H7 (cell line): ENCODE results near the gene LRRTM1. TPM values are rescaled to one million over a fixed set of nuclear protein-coding genes. Genes with fewer than 3 reads are reported as not detected.

Experiments
- DNase-seq: peaks from one replicate; pipeline ENCODE4 v3.0.0; 2012
- H3K27me3 ChIP-seq: 2 replicates; pipeline ENCODE4 v1.6.0; 2011; ENCODE audit warnings: mild to moderate bottlenecking, low read length; ENCODE audit not compliant: control insufficient read depth, insufficient read depth
- H3K36me3 ChIP-seq: replicated peaks from 2 replicates; pipeline ENCODE4 v1.5.1; 2011; ENCODE audit warnings: low read length; ENCODE audit not compliant: control insufficient read depth, insufficient read depth
- H3K4me3 ChIP-seq: 2 replicates; pipeline ENCODE4 v1.5.1; 2011; ENCODE audit warnings: low read depth, mild to moderate bottlenecking, control low read depth, low read length, moderate library complexity; ENCODE audit not compliant: insufficient read depth
- total RNA-seq: library from RNA; depleted of rRNA; stranded (reverse); fragments of >200 nt; shearing (Covaris generic); gene quantifications from 2 replicates; pipeline ENCODE4 v1.2.3, GENCODE V29; 2014

LRRTM1 gene
- total RNA-seq, 1 experiment from 2014 or later, result 2.7 TPM

DNA sequence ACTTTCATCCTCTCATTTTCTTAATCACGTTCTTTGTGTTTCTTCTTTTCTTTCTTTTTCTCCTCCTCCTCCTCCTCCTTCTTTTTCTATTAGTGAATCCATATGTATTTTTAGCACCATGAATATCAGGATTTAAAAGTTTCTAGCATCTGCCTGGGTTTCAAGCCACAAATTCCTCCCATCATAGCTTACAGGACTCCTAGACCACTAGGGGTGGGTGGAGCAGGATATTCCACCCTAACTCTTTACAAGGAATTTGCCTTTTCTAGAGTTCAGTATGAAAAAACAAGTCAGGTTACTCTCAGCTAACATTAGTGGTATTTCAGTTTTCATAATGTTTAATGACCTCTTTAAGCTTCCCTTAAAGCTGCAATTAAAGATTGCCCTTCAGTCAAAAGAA is 19.1 kb upstream of the LRRTM1 start:
- no peak for DNase-seq
- Histone ChIP-seq H3K4me3 (no peak overlapping the region), H3K36me3 (no peaks in the 10 kb centered on the region), H3K27me3 (peaks cover 19% of the 10 kb centered on the region; the same call in 1 of the 2 replicates)

DNA sequence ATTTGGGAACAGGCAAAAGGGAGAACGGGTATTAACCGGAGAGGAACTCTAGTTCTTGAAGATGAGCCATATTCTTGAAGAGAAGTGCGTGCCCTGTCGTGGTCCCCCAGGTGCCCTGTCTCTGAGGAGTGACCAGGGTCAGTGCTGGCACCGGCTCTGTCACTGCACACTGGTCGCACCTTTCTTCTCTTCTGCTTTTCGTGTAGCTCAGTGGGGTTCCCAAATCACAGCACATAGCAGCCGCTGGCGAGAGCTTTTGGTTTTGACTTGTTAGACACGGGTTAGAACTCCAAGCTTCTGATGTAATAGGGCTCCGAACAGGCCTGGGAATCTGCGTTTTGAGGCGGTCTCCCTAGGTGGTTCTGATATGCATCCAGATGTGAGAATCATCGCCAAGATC is 18.4 kb upstream of the LRRTM1 start:
- H3K36me3 ChIP-seq, result no peaks in the 10 kb centered on the region
- H3K27me3 ChIP-seq, result peaks cover 19% of the 10 kb centered on the region; the same call in 1 of the 2 replicates
- H3K4me3 ChIP-seq, result peak overlapping the region; percentile 27; the same call in 1 of the 2 replicates
- no peak for DNase-seq

DNA sequence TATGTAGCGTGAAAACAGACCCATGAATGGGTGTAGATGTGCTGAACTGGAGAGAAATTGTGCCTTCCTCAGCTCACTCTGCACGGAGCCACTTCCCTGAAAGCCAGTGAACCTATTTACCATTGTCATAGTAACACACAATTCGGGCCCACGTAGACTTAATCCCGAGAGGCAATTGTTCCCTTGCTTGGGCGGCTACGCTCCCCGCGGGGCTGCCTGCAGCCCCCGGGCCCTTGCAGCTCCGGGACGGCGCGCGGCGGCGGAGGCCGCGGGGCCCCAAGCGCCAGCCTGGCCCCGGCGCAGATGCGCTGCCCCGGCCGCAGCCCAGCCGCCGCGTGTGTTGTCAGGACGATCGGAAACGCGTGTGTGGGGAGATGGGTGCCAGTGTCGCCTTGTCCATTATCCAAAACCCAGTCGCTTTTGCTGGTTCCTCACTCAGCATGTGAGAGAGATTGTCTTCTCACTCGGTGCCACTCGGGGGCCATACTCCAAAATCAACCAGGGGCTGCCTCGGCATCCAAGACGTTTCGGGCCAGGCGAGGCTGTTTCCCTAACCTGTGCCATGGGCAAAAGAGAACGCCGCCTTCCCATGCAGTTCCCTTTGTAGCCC is 17.9 kb upstream of the LRRTM1 start:
- H3K36me3 ChIP-seq, result no peaks in the 10 kb centered on the region
- peak; percentile 75 for DNase-seq
- H3K27me3 ChIP-seq, result peaks cover 19% of the 10 kb centered on the region; the same call in 1 of the 2 replicates
- peak overlapping the region; percentile 27; the same call in 1 of the 2 replicates for H3K4me3 ChIP-seq

DNA sequence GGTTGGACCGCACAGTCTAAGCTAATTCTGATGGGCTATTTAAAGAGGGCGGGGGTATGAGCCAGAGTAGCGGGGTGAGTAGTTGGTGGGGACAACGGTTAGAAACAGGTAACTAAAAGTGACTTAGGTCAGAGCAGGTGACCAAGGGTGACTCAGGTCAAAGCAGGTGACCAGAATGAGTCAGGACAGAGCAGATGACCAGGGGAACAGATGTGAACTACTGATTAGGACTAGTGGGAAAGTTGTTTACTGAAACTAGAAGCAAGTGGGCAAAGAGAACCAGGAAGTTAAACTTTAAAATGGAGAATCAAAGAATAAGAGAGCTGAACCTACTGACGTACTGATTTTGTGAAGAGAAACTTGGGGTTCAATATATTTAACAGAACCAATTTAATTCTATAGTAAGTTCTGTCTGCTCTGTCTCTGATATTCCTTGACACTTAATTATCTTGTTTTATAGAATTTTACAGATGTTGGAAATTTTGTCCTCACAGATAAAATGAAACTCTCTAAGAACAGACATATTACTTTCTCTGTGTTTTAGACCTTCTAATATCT is 7.8 kb upstream of the LRRTM1 start:
- no peaks in the 10 kb centered on the region for H3K36me3 ChIP-seq
- no peaks in the 10 kb centered on the region for H3K27me3 ChIP-seq
- no peak overlapping the region for H3K4me3 ChIP-seq
- DNase-seq, result no peak

DNA sequence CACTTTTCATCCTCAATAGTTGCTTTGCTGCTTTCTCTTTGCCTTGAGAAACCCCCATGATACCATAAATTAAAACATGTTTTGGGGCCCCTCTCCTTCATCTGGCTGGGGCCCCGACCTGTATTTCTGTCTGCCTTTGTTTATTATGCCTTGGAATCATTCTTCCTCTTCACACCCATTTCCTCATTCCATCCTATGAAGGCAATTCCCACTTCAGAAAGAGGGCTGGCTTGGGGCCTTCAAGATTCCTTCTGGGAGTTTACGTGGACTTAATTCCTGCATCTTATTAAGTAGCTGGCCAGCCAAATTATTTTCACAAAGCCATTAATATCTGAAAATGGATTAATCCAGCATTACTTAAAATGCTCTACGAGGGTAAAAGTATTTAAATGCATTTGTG is 6.8 kb upstream of the LRRTM1 start:
- Histone ChIP-seq H3K27me3 (peaks cover 2% of the 10 kb centered on the region; the same call in 1 of the 2 replicates), H3K36me3 (no peaks in the 10 kb centered on the region), H3K4me3 (no peak overlapping the region)
- DNase-seq, result no peak

DNA sequence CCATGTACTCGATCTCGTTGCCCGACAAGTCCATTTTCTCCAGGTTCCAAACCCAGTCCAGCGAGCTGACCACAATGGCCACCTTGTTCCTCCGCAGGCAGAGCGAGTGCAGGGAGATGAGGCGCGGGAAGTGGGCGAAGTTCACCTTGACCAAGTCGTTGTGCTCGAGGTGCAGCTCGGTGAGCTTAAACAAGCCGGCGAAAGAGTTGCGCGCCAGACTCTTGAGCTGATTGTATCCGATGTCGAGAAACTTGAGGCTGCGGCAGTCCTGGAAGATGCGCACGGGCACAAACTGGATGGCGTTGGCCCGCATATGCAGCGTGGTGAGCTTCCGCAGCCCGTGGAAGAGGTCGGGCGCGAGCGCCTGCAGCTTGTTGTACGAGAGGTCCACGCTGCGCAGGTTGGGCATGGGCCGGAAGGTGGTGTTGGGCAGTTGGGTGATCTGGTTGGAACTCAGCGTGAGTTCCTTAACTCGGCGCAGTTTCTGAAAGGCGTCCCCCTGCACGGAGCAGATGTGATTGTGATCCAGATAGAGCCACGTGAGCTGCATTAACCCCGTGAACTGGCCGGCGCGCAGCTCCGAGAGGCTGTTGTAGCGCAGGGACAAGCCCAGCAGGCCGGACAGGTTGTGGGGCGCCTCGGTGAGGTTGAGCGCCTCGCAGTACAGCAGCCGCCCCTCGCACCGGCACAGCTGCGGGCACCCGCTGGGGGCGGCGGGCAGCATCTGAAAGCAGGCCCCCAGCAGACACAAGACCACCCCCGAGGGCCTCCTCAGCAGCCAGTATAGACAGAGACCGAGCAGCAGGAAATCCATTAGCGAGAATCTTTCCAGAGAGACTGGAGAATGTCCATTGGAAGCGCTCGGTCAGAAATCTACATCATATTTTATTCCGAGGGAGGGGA is 1.3 kb downstream of the LRRTM1 start:
- Histone ChIP-seq H3K36me3 (no peaks in the 10 kb centered on the region), H3K4me3 (peak overlapping the region; percentile 38), H3K27me3 (peaks cover 55% of the 10 kb centered on the region)
- peak; percentile 74 for DNase-seq

DNA sequence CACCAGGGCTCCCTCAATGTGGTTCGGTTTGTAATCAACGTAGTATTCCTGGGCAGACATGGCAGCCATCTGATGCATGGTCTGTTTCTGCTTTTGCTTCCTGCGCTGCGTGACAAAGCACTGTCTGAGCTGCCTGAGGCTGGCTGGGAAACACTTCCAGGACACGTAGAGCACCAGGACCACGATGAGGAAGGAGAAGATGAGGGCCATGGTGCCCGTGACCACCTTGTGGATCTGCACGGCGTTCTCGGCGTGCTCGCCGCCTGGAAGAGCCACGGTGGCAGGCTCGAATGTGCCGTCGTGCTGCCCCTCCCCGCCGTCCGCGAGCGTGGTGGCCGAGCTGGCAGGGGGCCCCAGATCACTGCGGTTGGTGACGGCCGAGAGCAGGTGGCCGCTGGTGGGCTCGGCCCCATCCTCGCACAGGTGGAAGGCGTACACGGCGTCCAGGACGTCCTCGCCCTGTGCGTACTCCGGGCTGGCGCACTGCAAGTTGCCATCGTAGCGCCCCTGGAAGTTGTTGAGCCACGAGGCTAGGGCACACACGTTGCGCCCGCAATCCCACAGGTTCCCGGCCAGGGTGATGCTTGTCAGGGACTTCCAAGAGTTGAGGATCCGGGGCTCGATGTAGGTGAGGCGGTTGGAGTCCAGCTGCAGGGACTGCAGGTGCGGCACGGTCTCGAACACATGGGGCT is 2.1 kb downstream of the LRRTM1 start:
- DNase-seq, result peak; percentile 56
- Histone ChIP-seq H3K36me3 (no peaks in the 10 kb centered on the region), H3K27me3 (peaks cover 55% of the 10 kb centered on the region), H3K4me3 (peak overlapping the region; percentile 38; the same call in 1 of the 2 replicates)

DNA sequence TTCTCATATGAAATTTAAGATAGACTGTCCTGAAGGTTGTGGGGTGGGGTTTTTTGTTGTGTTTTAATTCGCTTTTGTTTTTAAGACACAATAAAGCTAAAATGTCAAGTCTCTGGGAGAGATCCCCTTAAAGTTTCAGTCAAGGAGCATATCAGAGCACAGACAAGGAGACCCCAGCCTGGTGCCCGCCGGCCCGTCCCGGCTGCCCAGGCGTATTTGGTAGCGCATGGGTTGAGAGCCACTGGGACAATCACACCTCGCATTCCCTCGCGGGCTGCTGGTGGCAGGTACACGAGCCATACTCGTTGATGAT is 2.6 kb downstream of the LRRTM1 start:
- peak; percentile 45 for DNase-seq
- Histone ChIP-seq H3K36me3 (no peaks in the 10 kb centered on the region), H3K4me3 (no peak overlapping the region), H3K27me3 (peaks cover 55% of the 10 kb centered on the region)

DNA sequence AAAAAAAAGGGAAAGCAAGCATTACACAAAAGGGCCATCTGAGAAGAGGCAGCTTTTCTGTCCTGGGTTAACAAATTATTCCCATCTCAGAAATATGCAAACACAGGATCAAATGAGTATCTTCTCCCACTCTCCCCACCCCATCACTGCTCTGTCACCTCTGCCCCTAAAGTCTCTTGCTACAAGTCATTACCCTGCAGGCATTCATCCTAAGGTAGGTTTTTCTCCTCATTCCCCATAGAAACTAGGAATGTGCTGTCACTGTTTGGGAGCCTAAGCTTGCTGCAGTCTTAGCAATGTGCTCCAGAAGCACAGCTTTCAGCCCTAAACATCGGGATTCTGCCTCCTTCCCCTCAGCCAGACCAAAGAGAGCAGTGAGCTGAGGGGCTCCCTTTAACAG is 3.6 kb downstream of the LRRTM1 start:
- Histone ChIP-seq H3K4me3 (no peak overlapping the region), H3K36me3 (no peaks in the 10 kb centered on the region), H3K27me3 (peaks cover 50% of the 10 kb centered on the region)
- peak; percentile 20 for DNase-seq

DNA sequence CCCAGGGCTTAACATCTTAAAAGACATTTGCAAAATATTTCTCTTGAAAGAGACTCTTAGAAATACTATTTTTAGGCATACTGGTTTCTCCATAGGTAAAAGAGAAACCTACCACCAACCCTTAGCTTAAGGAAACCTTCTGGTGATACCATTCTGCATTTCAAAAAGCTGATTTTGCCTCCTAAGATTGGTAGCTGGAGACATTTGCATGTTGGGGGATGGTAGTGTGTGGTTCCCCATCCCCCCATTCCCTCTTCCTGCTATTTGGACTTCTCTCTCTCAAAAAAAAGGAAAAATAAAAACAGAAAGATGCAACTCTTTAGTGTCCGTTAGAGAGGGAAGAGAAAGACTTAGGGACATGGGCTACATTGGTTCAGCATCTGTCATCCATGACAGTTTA is 4.2 kb downstream of the LRRTM1 start:
- Histone ChIP-seq H3K27me3 (peaks cover 43% of the 10 kb centered on the region), H3K36me3 (no peaks in the 10 kb centered on the region), H3K4me3 (no peak overlapping the region)
- DNase-seq, result peak; percentile 31

DNA sequence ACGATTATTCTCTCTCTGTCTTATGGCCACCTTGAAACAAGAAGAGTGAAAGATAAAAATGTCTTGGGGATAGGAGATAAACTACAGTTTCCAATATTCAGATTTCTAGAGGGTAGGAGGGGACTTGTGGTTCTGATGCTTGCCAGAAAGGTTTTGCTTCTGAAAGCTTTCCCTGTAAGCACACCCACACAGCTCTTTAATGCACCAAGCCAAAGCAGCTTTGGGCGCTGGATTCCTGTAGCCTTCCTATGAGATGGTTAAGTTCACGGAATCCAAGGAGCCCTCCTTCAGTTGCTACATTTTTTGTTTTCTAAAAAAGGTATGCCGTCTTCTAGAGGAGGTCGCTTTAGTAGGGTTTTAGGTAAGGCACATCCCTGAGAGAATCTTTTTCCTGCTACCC is 4.9 kb downstream of the LRRTM1 start:
- no peak for DNase-seq
- Histone ChIP-seq H3K4me3 (no peak overlapping the region), H3K27me3 (peaks cover 37% of the 10 kb centered on the region), H3K36me3 (no peaks in the 10 kb centered on the region)

DNA sequence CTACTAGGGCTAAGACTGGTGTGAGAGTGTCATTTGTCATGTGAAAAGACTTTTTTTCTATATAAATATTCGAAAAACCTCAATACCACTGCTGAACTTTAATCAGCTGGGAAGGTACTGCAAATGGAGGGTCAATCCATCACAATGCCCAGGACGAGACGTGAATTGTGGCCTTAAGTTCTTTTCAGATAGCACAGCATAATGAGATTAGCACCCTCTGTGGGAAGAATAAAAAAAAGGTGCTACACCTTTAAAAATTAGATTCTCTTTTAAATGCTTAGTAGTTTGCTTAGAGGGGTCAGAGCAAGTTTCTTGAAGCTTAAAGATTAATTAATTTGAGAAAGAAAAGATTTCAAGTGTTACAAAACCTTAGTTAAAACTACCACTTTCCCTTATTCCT is 5.6 kb downstream of the LRRTM1 start:
- DNase-seq, result no peak
- no peaks in the 10 kb centered on the region for H3K36me3 ChIP-seq
- H3K27me3 ChIP-seq, result peaks cover 30% of the 10 kb centered on the region
- H3K4me3 ChIP-seq, result no peak overlapping the region

DNA sequence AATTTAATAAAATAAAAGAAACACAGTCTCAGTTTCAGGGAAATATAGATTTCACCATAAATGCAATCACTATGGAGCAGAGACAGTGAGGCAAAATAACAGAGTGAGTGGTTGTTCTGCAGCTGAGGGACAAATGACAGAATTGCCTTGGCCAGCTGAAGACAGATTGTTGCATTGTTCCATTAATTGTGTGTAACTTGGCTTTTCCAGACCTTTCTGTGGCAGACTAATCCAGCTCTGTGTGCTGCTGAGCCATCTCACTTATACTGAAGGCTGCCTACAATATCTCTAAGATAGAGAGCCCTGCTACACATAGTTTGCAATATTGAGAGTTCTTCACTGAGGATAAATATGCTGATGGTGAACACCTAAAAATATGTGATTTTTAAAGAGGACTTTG is 11.5 kb downstream of the LRRTM1 start:
- Histone ChIP-seq H3K4me3 (no peak overlapping the region), H3K27me3 (no peaks in the 10 kb centered on the region), H3K36me3 (no peaks in the 10 kb centered on the region)
- no peak for DNase-seq

DNA sequence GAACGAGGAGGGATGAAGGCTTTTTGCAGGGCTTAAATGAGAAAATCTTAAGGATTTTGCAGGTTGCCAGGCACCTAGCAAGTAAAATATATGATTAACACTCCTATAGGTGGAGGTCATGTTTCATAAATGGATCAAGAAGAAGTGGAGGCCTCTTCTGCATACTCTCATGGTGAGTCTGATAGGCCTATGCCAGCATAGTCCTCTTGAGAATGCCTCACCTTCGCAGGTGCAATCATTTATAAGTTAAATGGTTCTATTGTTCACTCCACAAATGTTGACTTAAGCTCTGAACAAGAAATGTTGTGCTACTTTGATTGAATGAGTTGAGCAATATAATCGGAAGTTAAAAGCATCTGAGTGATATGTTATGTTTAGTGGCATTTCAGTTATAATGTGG is 12.1 kb downstream of the LRRTM1 start:
- Histone ChIP-seq H3K36me3 (no peaks in the 10 kb centered on the region), H3K27me3 (no peaks in the 10 kb centered on the region), H3K4me3 (no peak overlapping the region)
- no peak for DNase-seq
